Endothelial cell of umbilical vein (primary cell): ENCODE data around the gene ACP5. TPM values are rescaled to one million over a fixed set of nuclear protein-coding genes. Genes with fewer than 3 reads are reported as not detected.

Experiments
- BruUV-seq: library from RNA; stranded (reverse); fragments of 400-500 nt; replicated peaks from 2 replicates; lab custom pipeline; 2021; lab: Mats Ljungman, UMichigan
- CTCF ChIA-PET: fragments of 300-600, 350-600 bp; sonication (Branson Sonifier 250); formaldehyde crosslinking; loops from one replicate; lab custom pipeline; 2021; ENCODE audit warnings: antibody characterized with exemption, inconsistent platforms; lab: Charles Lee
- POLR2A ChIA-PET: fragments of 300-600, 350-600 bp; sonication (Branson Sonifier 250); formaldehyde crosslinking; loops from one replicate; lab custom pipeline; 2021; ENCODE audit warnings: antibody characterized with exemption, inconsistent platforms; lab: Charles Lee
- DNase-seq: peaks from one replicate; pipeline ENCODE4 v3.0.0-alpha.2; 2011; ENCODE audit warnings: low read depth, low spot score
- FAIRE-seq: peaks from 2 replicates; lab custom pipeline; 2011; peaks lifted over from hg19 to GRCh38; lab: Jason Lieb, UNC
- H2AFZ ChIP-seq: 2 replicates; pipeline ENCODE4 v1.6.0; 2012; ENCODE audit warnings: low read depth, low read length, control low read depth, inconsistent platforms
- H3K27ac ChIP-seq: 2 replicates; pipeline ENCODE4 v1.5.1; 2011; ENCODE audit warnings: low read depth, mild to moderate bottlenecking, control low read depth, low read length, moderate library complexity; ENCODE audit not compliant: insufficient read depth
- H3K27me3 ChIP-seq, 2 experiments: 2 replicates each; pipeline versions ENCODE4 v1.6.0 to v1.6.1; 2011; ENCODE audit warnings: low read length in 2 of 2, mixed read lengths in 1 of 2; ENCODE audit not compliant: control insufficient read depth in 2 of 2, insufficient read depth in 2 of 2
- H3K36me3 ChIP-seq, 2 experiments: 2 replicates in 1 of 2; 3 replicates in 1 of 2; pipeline ENCODE4 v1.5.1; 2011; ENCODE audit warnings: low read length in 2 of 2, mild to moderate bottlenecking in 1 of 2, moderate library complexity in 1 of 2; ENCODE audit not compliant: control insufficient read depth in 2 of 2, insufficient read depth in 2 of 2; ENCODE audit errors: extremely low read depth in 1 of 2
- H3K4me1 ChIP-seq: 3 replicates; pipeline ENCODE4 v1.5.1; 2011; ENCODE audit warnings: mild to moderate bottlenecking, low read length; ENCODE audit not compliant: control insufficient read depth, insufficient read depth; ENCODE audit errors: extremely low read depth
- H3K4me2 ChIP-seq: 2 replicates; pipeline ENCODE4 v1.6.1; 2011; ENCODE audit warnings: low read length, control low read depth, mixed read lengths; ENCODE audit not compliant: insufficient read depth
- H3K4me3 ChIP-seq, 3 experiments: fragments of 200-600 bp in 1 of 3; sonication (generic), shearing (Covaris generic) in 1 of 3; replicated peaks in 1 of 3; 2 replicates each; pipeline ENCODE4 v1.5.1; 2011 to 2016; ENCODE audit warnings: control low read depth in 3 of 3, low read length in 3 of 3, mild to moderate bottlenecking in 2 of 3, inconsistent platforms in 1 of 3, low read depth in 1 of 3, moderate library complexity in 1 of 3; ENCODE audit not compliant: insufficient read depth in 1 of 3
- H3K79me2 ChIP-seq: 2 replicates; pipeline ENCODE4 v1.6.0; 2012; ENCODE audit warnings: low read length, inconsistent platforms; ENCODE audit not compliant: control insufficient read depth, insufficient read depth
- H3K9ac ChIP-seq: replicated peaks from 2 replicates; pipeline ENCODE3; 2011; ENCODE audit warnings: low read length, control low read depth; ENCODE audit not compliant: insufficient read depth; ENCODE audit errors: extremely low read depth
- H3K9me1 ChIP-seq: replicated peaks from 3 replicates; pipeline ENCODE4 v1.6.0; 2011; ENCODE audit warnings: mild to moderate bottlenecking, low read length; ENCODE audit not compliant: control insufficient read depth, insufficient read depth; ENCODE audit errors: extremely low read depth
- H3K9me3 ChIP-seq: replicated peaks from 2 replicates; pipeline ENCODE4 v1.5.1; 2012; ENCODE audit warnings: low read length, inconsistent platforms; ENCODE audit not compliant: control insufficient read depth, insufficient read depth
- H4K20me1 ChIP-seq: replicated peaks from 2 replicates; pipeline ENCODE3; 2011; ENCODE audit warnings: mild to moderate bottlenecking, low read length; ENCODE audit not compliant: control insufficient read depth, insufficient read depth; ENCODE audit errors: extremely low read depth
- CTCF ChIP-seq, 2 donors: IDR thresholded peaks; 1 replicate in 1 of 2; 2 replicates in 1 of 2; pipeline ENCODE4 v1.5.1; 2011; ENCODE audit warnings: low read length in 2 of 2, mild to moderate bottlenecking in 2 of 2, moderate library complexity in 2 of 2, control low read depth in 1 of 2, inconsistent platforms in 1 of 2, low read depth in 1 of 2; ENCODE audit not compliant: insufficient read depth in 1 of 2; ENCODE audit errors: extremely low read depth in 1 of 2
- EZH2 ChIP-seq: IDR thresholded peaks from 2 replicates; pipeline ENCODE4 v1.6.1; 2012; ENCODE audit warnings: borderline replicate concordance, low read depth, mild to moderate bottlenecking, moderate library complexity, low read length, inconsistent platforms; ENCODE audit not compliant: severe bottlenecking
- dilution Hi-C: fragments of 300-500 bp; cut with MboI; formaldehyde crosslinking; loops from one replicate; pipeline ENCODE4 v1.15.0; 2019; ENCODE audit warnings: low sequenced_read_pairs; ENCODE audit not compliant: extremely low pct_ligation_motif_present
- intact Hi-C: fragments of 100-400 bp; cut with micrococcal nuclease; formaldehyde crosslinking; loops from one replicate; pipeline ENCODE4 v1.10.0; 2022
- polyA plus RNA-seq, 4 experiments: library from polyadenylated mRNA; depleted of rRNA in 3 of 4; stranded (reverse) in 3 of 4; unstranded in 1 of 4; fragments of >200 nt; gene quantifications; 2 replicates each; pipeline versions ENCODE4 v1.2.1 to v1.2.3, GENCODE V29; 2011 to 2012; ENCODE audit warnings: missing spikeins in 1 of 4
- total RNA-seq: library from RNA; stranded (reverse); gene quantifications from 2 replicates; pipeline ENCODE4 v1.2.3, GENCODE V29; 2021

ACP5 gene
- total and polyA plus RNA-seq, 2 donors (not counting 3 experiments of a cell fraction or from before 2014, with no cell fraction given): 1.3 TPM; not detected in 1

GRCh38 chr19:11539495-11540365, 37.7 kb downstream of the ACP5 start:
- no peak for FAIRE-seq
- Histone ChIP-seq H3K79me2 (no peaks in the 10 kb centered on the region), H2AFZ (no peak overlapping the region), H3K27me3 (peaks cover 5 to 9% of the 10 kb centered on the region in 2 experiments), H3K36me3 (no peaks in the 10 kb centered on the region), H3K9ac (no peak overlapping the region), H3K4me1 (peaks cover 5% of the 10 kb centered on the region), H3K27ac (no peak overlapping the region), H3K9me1 (no peaks in the 10 kb centered on the region), H3K4me3 (no peak overlapping the region), H3K4me2 (no peak overlapping the region), H4K20me1 (no peaks in the 10 kb centered on the region), H3K9me3 (no peaks in the 10 kb centered on the region)
- no peak for DNase-seq
- intact Hi-C loops: loop anchor here (5.0 kb wide), 1 partner anchor 42 kb away; no protein-coding TSS in a partner anchor
- BruUV-seq: no TSS peak
- CTCF ChIA-PET: no interaction called here
- POLR2A ChIA-PET: no interaction called here
- dilution Hi-C loops: no loop called here
- TF ChIP-seq EZH2: no peak
- TF ChIP-seq CTCF (IDR thresholded peaks at IDR 0.05; ENCODE audit: extremely low read depth in 1 of 2, insufficient read depth in 1 of 2, low read depth in 1 of 2, low read length in 2 of 2): no peak
